A673 (cell line): ENCODE measurements around the gene PALB2. TPM values are rescaled to one million over a fixed set of nuclear protein-coding genes. Genes with fewer than 3 reads are reported as not detected.

ENCODE experiments used
- BruUV-seq: library from RNA; stranded (reverse); fragments of 400-500 nt; replicated peaks from 2 replicates; lab custom pipeline; 2021; lab: Mats Ljungman, UMichigan
- CTCF ChIA-PET: fragments of 300-600 bp; sonication (Branson Sonifier 250); formaldehyde crosslinking; loops from one replicate; lab custom pipeline; 2022; ENCODE audit warnings: antibody characterized with exemption; lab: Charles Lee
- POLR2A ChIA-PET: fragments of 300-600 bp; sonication (Branson Sonifier 250); formaldehyde crosslinking; loops from one replicate; lab custom pipeline; 2022; ENCODE audit warnings: antibody characterized with exemption; ENCODE audit not compliant: low non-redundant PET; lab: Charles Lee
- DNase-seq: peaks from one replicate; pipeline ENCODE4 v3.0.0-alpha.2; 2015; ENCODE audit warnings: low spot score
- H3K27ac ChIP-seq: fragments of 200-600 bp; sonication (generic); 2 replicates; pipeline ENCODE4 v1.5.1; 2016; ENCODE audit warnings: mixed run types, low read depth, mild to moderate bottlenecking, mixed read lengths, antibody characterized with exemption, low read length; ENCODE audit not compliant: poor library complexity, severe bottlenecking
- H3K27me3 ChIP-seq: fragments of 200-600 bp; sonication (generic); replicated peaks from 2 replicates; pipeline ENCODE4 v1.6.1; 2017; ENCODE audit warnings: mixed run types, low read depth, mild to moderate bottlenecking, mixed read lengths, antibody characterized with exemption, low read length; ENCODE audit not compliant: insufficient read depth, poor library complexity
- H3K36me3 ChIP-seq: fragments of 200-600 bp; sonication (generic); 2 replicates; pipeline ENCODE4 v1.6.1; 2016; ENCODE audit warnings: mixed run types, mild to moderate bottlenecking, mixed read lengths, antibody characterized with exemption, low read length; ENCODE audit not compliant: insufficient read depth, poor library complexity, severe bottlenecking
- H3K4me1 ChIP-seq: fragments of 200-600 bp; sonication (generic); 2 replicates; pipeline ENCODE4 v1.6.1; 2017; ENCODE audit warnings: mixed run types, mild to moderate bottlenecking, mixed read lengths, antibody characterized with exemption, low read length; ENCODE audit not compliant: insufficient read depth, poor library complexity, severe bottlenecking
- H3K4me3 ChIP-seq: fragments of 200-600 bp; sonication (generic); 2 replicates; pipeline ENCODE4 v1.5.1; 2016; ENCODE audit warnings: low read depth, mixed run types, mild to moderate bottlenecking, mixed read lengths, low read length; ENCODE audit not compliant: poor library complexity, severe bottlenecking
- H3K9me3 ChIP-seq: fragments of 200-600 bp; sonication (generic); 2 replicates; pipeline ENCODE4 v1.6.1; 2016; ENCODE audit warnings: mixed run types, low read depth, mild to moderate bottlenecking, mixed read lengths, antibody characterized with exemption, low read length; ENCODE audit not compliant: poor library complexity, severe bottlenecking
- CTCF ChIP-seq: fragments of 300-800, 200-600 bp; sonication (generic); conservative IDR thresholded peaks from 2 replicates; pipeline ENCODE4 v1.5.1; 2017; ENCODE audit warnings: low read depth, mild to moderate bottlenecking, antibody characterized with exemption, low read length, moderate library complexity, mixed read lengths
- EZH2 ChIP-seq: fragments of 200-600 bp; sonication (generic); IDR thresholded peaks from 2 replicates; pipeline ENCODE4 v1.6.1; 2017; ENCODE audit warnings: borderline replicate concordance, low read depth, mild to moderate bottlenecking, mixed read lengths, antibody characterized with exemption, low read length; ENCODE audit not compliant: poor library complexity, severe bottlenecking
- intact Hi-C: fragments of 100-400 bp; cut with micrococcal nuclease; formaldehyde crosslinking; loops from one replicate; pipeline ENCODE4 v1.10.0; 2022; ENCODE audit not compliant: unreplicated experiment
- total RNA-seq: library from RNA; stranded (reverse); gene quantifications from 2 replicates; pipeline ENCODE4 v1.2.3, GENCODE V29; 2021

PALB2 gene
- total RNA-seq, 1 experiment from 2014 or later: 27.2 TPM

GRCh38 chr16:23580391-23580790, 60.7 kb downstream of the PALB2 start:
- H3K4me3 ChIP-seq: no peak overlapping the region
- no peaks in the 10 kb centered on the region for H3K27me3 ChIP-seq
- H3K4me1 ChIP-seq: no peaks in the 10 kb centered on the region
- DNase-seq: no peak
- H3K36me3 ChIP-seq: peaks cover 43% of the 10 kb centered on the region
- intact Hi-C loops: no loop called here
- H3K27ac ChIP-seq: no peak overlapping the region
- BruUV-seq: no TSS peak
- H3K9me3 ChIP-seq: no peaks in the 10 kb centered on the region
- ChIA-PET POLR2A (interaction anchor here (0.6 kb wide), 1 partner anchor 1188 kb away, joined by 6 read pairs; no protein-coding TSS in a partner anchor), CTCF (no interaction called here)
- TF ChIP-seq CTCF (no peak), EZH2 (no peak)

- no TSS peak for BruUV-seq
- Histone ChIP-seq H3K4me3 (no peak overlapping the region), H3K4me1 (no peaks in the 10 kb centered on the region), H3K9me3 (no peaks in the 10 kb centered on the region), H3K27ac (no peak overlapping the region), H3K27me3 (no peaks in the 10 kb centered on the region), H3K36me3 (peaks cover 34% of the 10 kb centered on the region)
- ChIA-PET POLR2A (no interaction called here), CTCF (no interaction called here)
- intact Hi-C loops: no loop called here
- DNase-seq: no peak
- TF ChIP-seq EZH2 (no peak), CTCF (no peak)
Measured at GRCh38 chr16:23579371-23579770, 61.7 kb downstream of the PALB2 start.

GRCh38 chr16:23578101-23578830, 62.8 kb downstream of the PALB2 start:
- POLR2A ChIA-PET: no interaction called here
- TF ChIP-seq EZH2 (no peak), CTCF (no peak)
- CTCF ChIA-PET: no interaction called here
- Histone ChIP-seq H3K9me3 (no peaks in the 10 kb centered on the region), H3K27ac (peak overlapping the region; percentile 48), H3K4me1 (no peaks in the 10 kb centered on the region), H3K4me3 (no peak overlapping the region), H3K36me3 (peaks cover 38% of the 10 kb centered on the region), H3K27me3 (no peaks in the 10 kb centered on the region)
- no peak for DNase-seq
- TSS peak; percentile 14 for BruUV-seq
- intact Hi-C loops: no loop called here
